K562 (cell line): ENCODE measurements around the gene DTNA.

Experiments
- ESRRA ChIP-seq: fragments of 450-650 bp; IDR thresholded peaks from 2 replicates; pipeline ENCODE4 v1.6.1; 2014; ENCODE audit warnings: low read depth, mild to moderate bottlenecking, moderate library complexity, borderline replicate concordance
- JUND ChIP-seq, 2 experiments: IDR thresholded peaks; 2 replicates in 1 of 2; 3 replicates in 1 of 2; pipeline ENCODE4 v1.6.1; 2011; ENCODE audit warnings: borderline replicate concordance in 2 of 2, low read depth in 2 of 2, low read length in 2 of 2, improper control_type of control experiment in 1 of 2, missing biosample characterization in 1 of 2, missing genetic modification characterization in 1 of 2, missing genetic modification reagents in 1 of 2
- MIER1 ChIP-seq: fragments of 450-650 bp; IDR thresholded peaks from 2 replicates; pipeline ENCODE4 v1.6.1; 2016; ENCODE audit warnings: antibody characterized with exemption, mild to moderate bottlenecking, low read depth
- NFRKB ChIP-seq: fragments of 450-650 bp; IDR thresholded peaks from 2 replicates; pipeline ENCODE4 v1.6.1; 2016; ENCODE audit warnings: low read depth
- NRF1 ChIP-seq, 2 experiments: fragments of 450-650 bp; IDR thresholded peaks in 1 of 2; conservative IDR thresholded peaks in 1 of 2; 2 replicates each; pipeline ENCODE4 v1.6.1; 2014; ENCODE audit warnings: mild to moderate bottlenecking in 2 of 2
- POLR2A ChIP-seq: fragments of 450-650 bp; conservative IDR thresholded peaks from 2 replicates; pipeline ENCODE4 v1.6.1; 2016
- TAL1 ChIP-seq: fragments of 450-650 bp; IDR thresholded peaks from 2 replicates; pipeline ENCODE4 v1.6.1; 2016; ENCODE audit warnings: mild to moderate bottlenecking
- ZBTB1 ChIP-seq: sonication (generic); formaldehyde crosslinking; IDR thresholded peaks from 2 replicates; pipeline ENCODE4 v1.8.1; 2023; ENCODE audit warnings: missing genetic modification reagents, low read depth, mild to moderate bottlenecking, borderline replicate concordance
- ZNF696 ChIP-seq: fragments of 250-450 bp; sonication (Bioruptor Pico); conservative IDR thresholded peaks from 2 replicates; pipeline ENCODE4 v1.4.0; 2020; ENCODE audit warnings: mild to moderate bottlenecking, moderate library complexity
- TF ChIP-seq, protein P1 (sequence below): sonication (generic); formaldehyde crosslinking; IDR thresholded peaks from 2 replicates; pipeline ENCODE4 v1.8.1; 2022; ENCODE audit warnings: missing genetic modification reagents
- TF ChIP-seq, protein P2 (sequence below): sonication (generic); formaldehyde crosslinking; IDR thresholded peaks from 2 replicates; pipeline ENCODE4 v1.8.0; 2022; ENCODE audit warnings: mild to moderate bottlenecking, missing genetic modification reagents
- TF ChIP-seq, protein P3 (sequence below), 3 experiments: IDR thresholded peaks in 2 of 3; conservative IDR thresholded peaks in 1 of 3; 2 replicates each; pipeline ENCODE4 v1.5.1; 2011 to 2012; ENCODE audit warnings: low read length in 3 of 3, mild to moderate bottlenecking in 3 of 3, control low read depth in 2 of 3, improper control_type of control experiment in 1 of 3, inconsistent platforms in 1 of 3, low read depth in 1 of 3, mixed read lengths in 1 of 3, moderate library complexity in 1 of 3; ENCODE audit not compliant: insufficient read depth in 2 of 3

GRCh38 chr18:34932792-34933466 lies 222.8 kb downstream of the DTNA start:
- TF ChIP-seq POLR2A, result no peak
- no peak for TF ChIP-seq ESRRA
- TF ChIP-seq, protein P1, sequence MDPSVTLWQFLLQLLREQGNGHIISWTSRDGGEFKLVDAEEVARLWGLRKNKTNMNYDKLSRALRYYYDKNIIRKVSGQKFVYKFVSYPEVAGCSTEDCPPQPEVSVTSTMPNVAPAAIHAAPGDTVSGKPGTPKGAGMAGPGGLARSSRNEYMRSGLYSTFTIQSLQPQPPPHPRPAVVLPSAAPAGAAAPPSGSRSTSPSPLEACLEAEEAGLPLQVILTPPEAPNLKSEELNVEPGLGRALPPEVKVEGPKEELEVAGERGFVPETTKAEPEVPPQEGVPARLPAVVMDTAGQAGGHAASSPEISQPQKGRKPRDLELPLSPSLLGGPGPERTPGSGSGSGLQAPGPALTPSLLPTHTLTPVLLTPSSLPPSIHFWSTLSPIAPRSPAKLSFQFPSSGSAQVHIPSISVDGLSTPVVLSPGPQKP, result no peak
- TF ChIP-seq ZBTB1 (CRISPR knock-in tag), result no peak
- TF ChIP-seq NFRKB, result no peak
- no peak for TF ChIP-seq NRF1 (conservative IDR thresholded peaks at IDR 0.05 in 1 of 2, IDR thresholded peaks at IDR 0.05 in 1 of 2)
- TF ChIP-seq ZNF696 (CRISPR knock-in tag), result no peak
- TF ChIP-seq, protein P2, sequence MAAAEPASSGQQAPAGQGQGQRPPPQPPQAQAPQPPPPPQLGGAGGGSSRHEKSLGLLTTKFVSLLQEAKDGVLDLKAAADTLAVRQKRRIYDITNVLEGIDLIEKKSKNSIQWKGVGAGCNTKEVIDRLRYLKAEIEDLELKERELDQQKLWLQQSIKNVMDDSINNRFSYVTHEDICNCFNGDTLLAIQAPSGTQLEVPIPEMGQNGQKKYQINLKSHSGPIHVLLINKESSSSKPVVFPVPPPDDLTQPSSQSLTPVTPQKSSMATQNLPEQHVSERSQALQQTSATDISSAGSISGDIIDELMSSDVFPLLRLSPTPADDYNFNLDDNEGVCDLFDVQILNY, result no peak
- TF ChIP-seq TAL1, result no peak
- no peak for TF ChIP-seq MIER1
- no peak for TF ChIP-seq JUND (IDR thresholded peaks at IDR 0.05; ENCODE audit: borderline replicate concordance, low read depth, low read length)
- TF ChIP-seq JUND (tag; IDR thresholded peaks at IDR 0.05; ENCODE audit: borderline replicate concordance, low read depth, low read length), result no peak
- TF ChIP-seq, protein P3, sequence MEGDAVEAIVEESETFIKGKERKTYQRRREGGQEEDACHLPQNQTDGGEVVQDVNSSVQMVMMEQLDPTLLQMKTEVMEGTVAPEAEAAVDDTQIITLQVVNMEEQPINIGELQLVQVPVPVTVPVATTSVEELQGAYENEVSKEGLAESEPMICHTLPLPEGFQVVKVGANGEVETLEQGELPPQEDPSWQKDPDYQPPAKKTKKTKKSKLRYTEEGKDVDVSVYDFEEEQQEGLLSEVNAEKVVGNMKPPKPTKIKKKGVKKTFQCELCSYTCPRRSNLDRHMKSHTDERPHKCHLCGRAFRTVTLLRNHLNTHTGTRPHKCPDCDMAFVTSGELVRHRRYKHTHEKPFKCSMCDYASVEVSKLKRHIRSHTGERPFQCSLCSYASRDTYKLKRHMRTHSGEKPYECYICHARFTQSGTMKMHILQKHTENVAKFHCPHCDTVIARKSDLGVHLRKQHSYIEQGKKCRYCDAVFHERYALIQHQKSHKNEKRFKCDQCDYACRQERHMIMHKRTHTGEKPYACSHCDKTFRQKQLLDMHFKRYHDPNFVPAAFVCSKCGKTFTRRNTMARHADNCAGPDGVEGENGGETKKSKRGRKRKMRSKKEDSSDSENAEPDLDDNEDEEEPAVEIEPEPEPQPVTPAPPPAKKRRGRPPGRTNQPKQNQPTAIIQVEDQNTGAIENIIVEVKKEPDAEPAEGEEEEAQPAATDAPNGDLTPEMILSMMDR (IDR thresholded peaks at IDR 0.05 in 2 of 3, conservative IDR thresholded peaks at IDR 0.05 in 1 of 3; ENCODE audit: insufficient read depth in 2 of 3, low read depth in 1 of 3, low read length in 3 of 3), result no peak
